ENCODE results near the gene ULK4. TPM values are rescaled to one million over a fixed set of nuclear protein-coding genes. Genes with fewer than 3 reads are reported as not detected.
A peak's percentile ranks its signal among the peaks of the same experiment; 100 is the strongest.

The ULK4 gene
- polyA plus RNA-seq, 1 of the 3 experiments (the other 2 are of a cell fraction): 6.2 TPM

GRCh38 chr3:41717641-41718040 lies 244.3 kb downstream of the ULK4 start:
- no peaks in the 10 kb centered on the region for H3K27me3 ChIP-seq (ENCODE audit: insufficient read depth)
- ChIA-PET CTCF (interaction anchor here (1.9 kb wide), 1 partner anchor 1136 kb away, joined by 17 read pairs; no protein-coding TSS in a partner anchor), POLR2A (no interaction called here)
- H3K4me3 ChIP-seq (ENCODE audit: low read depth in 2 of 2, low read length in 1 of 2): no peak overlapping the region
- WGBS (ENCODE audit: low lambda C conversion rate): 61% methylated on average over 6 of the region's 6 CpGs
- H3K27ac ChIP-seq (ENCODE audit: low read depth in 2 of 2, low read length in 1 of 2): no peak overlapping the region
- no peaks in the 10 kb centered on the region for H3K79me2 ChIP-seq (ENCODE audit: insufficient read depth)
- H3K4me1 ChIP-seq (ENCODE audit: control insufficient read depth in 1 of 2, insufficient read depth in 2 of 2, low read depth in 1 of 2, low read length in 1 of 2): peaks cover 0 to 6% of the 10 kb centered on the region in 2 experiments; a peak in 2 of 4 replicates
- no peaks in the 10 kb centered on the region for H3K36me3 ChIP-seq (replicated peaks in 1 of 2; ENCODE audit: control insufficient read depth in 1 of 2, insufficient read depth in 2 of 2, low read length in 1 of 2)
- no peaks in the 10 kb centered on the region for H3F3A ChIP-seq (replicated peaks; ENCODE audit: insufficient read depth)
- DNase-seq: peak; percentile 15
- no peak overlapping the region for H3K9ac ChIP-seq
- H2AFZ ChIP-seq (ENCODE audit: low read depth): no peak overlapping the region
- no peaks in the 10 kb centered on the region for H4K20me1 ChIP-seq (ENCODE audit: insufficient read depth)
- H3K4me2 ChIP-seq: no peak overlapping the region
- no peaks in the 10 kb centered on the region for H3K9me3 ChIP-seq
- TF ChIP-seq GATA2 (CRISPR knock-in tag; IDR thresholded peaks at IDR 0.05) (peak; percentile 71), EP300 (IDR thresholded peaks at IDR 0.05; ENCODE audit: borderline replicate concordance in 1 of 2, low read depth in 1 of 2, low read length in 1 of 2) (peak in 1 of 2 experiments; percentile 17; a peak in 1 of 4 replicates), PBX3 (IDR thresholded peaks at IDR 0.05) (no peak)
- H3K9me2 ChIP-seq: no peaks in the 10 kb centered on the region

GRCh38 chr3:41716471-41716870 lies 245.4 kb downstream of the ULK4 start:
- Histone ChIP-seq H4K20me1 (ENCODE audit: insufficient read depth) (no peaks in the 10 kb centered on the region), H3K36me3 (replicated peaks in 1 of 2; ENCODE audit: control insufficient read depth in 1 of 2, insufficient read depth in 2 of 2, low read length in 1 of 2) (no peaks in the 10 kb centered on the region), H3K9ac (no peak overlapping the region), H3K4me2 (no peak overlapping the region), H3K27me3 (ENCODE audit: insufficient read depth) (no peaks in the 10 kb centered on the region), H3K4me3 (ENCODE audit: low read depth in 2 of 2, low read length in 1 of 2) (no peak overlapping the region), H3K4me1 (ENCODE audit: control insufficient read depth in 1 of 2, insufficient read depth in 2 of 2, low read depth in 1 of 2, low read length in 1 of 2) (peaks cover 0 to 6% of the 10 kb centered on the region in 2 experiments; a peak in 2 of 4 replicates), H2AFZ (ENCODE audit: low read depth) (no peak overlapping the region), H3K9me2 (no peaks in the 10 kb centered on the region), H3K9me3 (no peaks in the 10 kb centered on the region), H3K27ac (ENCODE audit: low read depth in 2 of 2, low read length in 1 of 2) (no peak overlapping the region), H3F3A (replicated peaks; ENCODE audit: insufficient read depth) (no peaks in the 10 kb centered on the region), H3K79me2 (ENCODE audit: insufficient read depth) (no peaks in the 10 kb centered on the region)
- TF ChIP-seq RAD21 (IDR thresholded peaks at IDR 0.05; ENCODE audit: low read length) (peak; percentile 70), TAF1 (IDR thresholded peaks at IDR 0.05; ENCODE audit: borderline replicate concordance, low read depth, low read length) (no peak), CTCF (IDR thresholded peaks at IDR 0.05) (peak; percentile 56), SMC3 (IDR thresholded peaks at IDR 0.05; ENCODE audit: low read depth, low read length) (peak; percentile 52), MXI1 (IDR thresholded peaks at IDR 0.05; ENCODE audit: low read depth, low read length) (no peak), PBX3 (IDR thresholded peaks at IDR 0.05) (no peak), FOSL2 (IDR thresholded peaks at IDR 0.05; ENCODE audit: borderline replicate concordance, low read depth) (no peak), GATA2 (CRISPR knock-in tag; IDR thresholded peaks at IDR 0.05) (no peak)
- WGBS (ENCODE audit: low lambda C conversion rate): 59% methylated on average over 1 of the region's 1 CpG
- CTCF ChIA-PET: interaction anchor here (0.6 to 2.6 kb wide), 7 partner anchors 24 to 1388 kb away, joined by 3 to 17 read pairs (median 4); partner anchors contain the start of gene CTNNB1
- peak; percentile 30 for DNase-seq
- POLR2A ChIA-PET: interaction anchor here (0.7 kb wide), 1 partner anchor 517 kb away, joined by 3 read pairs; the partner anchor contains the start of gene CTNNB1
